Dendritic cell treated with granulocyte-macrophage colony-stimulating factor and Interleukin-4, amounts not matched to agents 40 ng/mL and 50 ng/mL, for 4 days (primary cell): ENCODE results near the gene FCER2.

Experiments
- H3K27ac Mint-ChIP-seq: one replicate; pipeline ENCODE4 v1.8.0; 2022; ENCODE audit warnings: mild to moderate bottlenecking, mixed read lengths
- H3K27me3 Mint-ChIP-seq: one replicate; pipeline ENCODE4 v1.8.0; 2022; ENCODE audit warnings: mild to moderate bottlenecking, mixed read lengths
- H3K36me3 Mint-ChIP-seq: one replicate; pipeline ENCODE4 v1.8.0; 2022; ENCODE audit warnings: low read depth, mixed read lengths
- H3K4me1 Mint-ChIP-seq: one replicate; pipeline ENCODE4 v1.8.0; 2022; ENCODE audit warnings: low read depth, mixed read lengths
- H3K4me3 Mint-ChIP-seq: one replicate; pipeline ENCODE4 v1.8.0; 2022; ENCODE audit warnings: mild to moderate bottlenecking, moderate library complexity, mixed read lengths
- H3K9me3 Mint-ChIP-seq: one replicate; pipeline ENCODE4 v1.8.0; 2022; ENCODE audit warnings: mixed read lengths
- intact Hi-C: fragments of 100-400 bp; cut with micrococcal nuclease; formaldehyde crosslinking; loops from one replicate; pipeline ENCODE4 v1.15.0; 2022

Gene FCER2

DNA sequence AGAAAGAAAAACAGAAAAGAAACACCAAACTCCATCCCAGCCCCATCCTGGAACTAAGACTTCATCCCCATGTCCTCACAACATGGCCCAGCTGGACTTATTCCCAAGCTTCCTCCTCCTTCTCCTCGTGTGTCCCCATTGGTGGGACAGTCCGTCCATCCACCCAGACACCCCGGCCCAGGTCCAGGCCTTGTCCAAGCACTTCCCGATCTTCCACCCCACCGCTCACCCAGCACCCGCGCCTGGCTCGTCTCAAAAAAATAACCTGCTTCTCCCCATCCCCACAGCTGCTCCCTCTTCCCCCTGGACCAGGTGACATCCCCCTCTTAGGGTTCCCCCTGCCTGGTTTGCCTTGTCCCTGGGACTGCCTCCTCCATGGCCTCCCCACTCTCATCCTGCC lies 1.4 kb upstream of the FCER2 start:
- intact Hi-C loops, result no loop called here
- Mint-ChIP-seq H3K9me3 (no peaks in the 10 kb centered on the region), H3K27ac (peak overlapping the region; percentile 96), H3K27me3 (no peaks in the 10 kb centered on the region), H3K4me1 (peaks cover 90% of the 10 kb centered on the region), H3K4me3 (peak overlapping the region; percentile 45), H3K36me3 (peaks cover 12% of the 10 kb centered on the region)

DNA sequence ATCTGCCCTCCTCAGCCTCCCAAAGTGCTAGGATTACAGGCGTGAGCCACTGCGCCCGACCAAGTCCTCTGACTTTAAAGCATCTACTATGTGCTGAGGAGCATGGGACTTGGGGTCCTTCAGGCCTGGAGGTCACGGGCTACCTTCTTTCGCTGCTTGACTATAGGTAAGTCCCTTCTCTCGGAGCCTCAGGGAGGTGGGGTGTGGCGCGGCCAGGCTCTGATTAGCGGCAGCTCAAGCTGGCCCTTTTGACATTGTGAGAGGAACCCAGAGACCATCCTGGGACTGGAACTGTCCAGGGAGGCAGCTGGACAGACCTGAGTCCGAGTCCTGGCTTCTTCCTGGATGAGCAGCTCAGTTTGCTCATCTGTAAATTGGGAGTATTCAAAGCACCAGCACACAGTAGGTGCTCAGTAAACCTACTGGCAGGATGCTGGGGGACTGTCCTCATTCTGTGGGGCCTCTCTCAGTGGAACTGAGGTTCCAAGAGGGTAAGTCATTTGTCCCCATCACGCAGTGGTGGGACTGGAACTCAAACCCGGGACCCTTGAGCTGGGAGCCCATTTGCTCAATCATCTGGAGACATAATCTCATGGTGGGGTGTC lies 780 bp downstream of the FCER2 start:
- Mint-ChIP-seq H3K4me1 (peaks cover 85% of the 10 kb centered on the region), H3K36me3 (peaks cover 33% of the 10 kb centered on the region), H3K9me3 (no peaks in the 10 kb centered on the region), H3K27me3 (no peaks in the 10 kb centered on the region), H3K4me3 (no peak overlapping the region), H3K27ac (peak overlapping the region; percentile 96)
- intact Hi-C loops, result no loop called here

DNA sequence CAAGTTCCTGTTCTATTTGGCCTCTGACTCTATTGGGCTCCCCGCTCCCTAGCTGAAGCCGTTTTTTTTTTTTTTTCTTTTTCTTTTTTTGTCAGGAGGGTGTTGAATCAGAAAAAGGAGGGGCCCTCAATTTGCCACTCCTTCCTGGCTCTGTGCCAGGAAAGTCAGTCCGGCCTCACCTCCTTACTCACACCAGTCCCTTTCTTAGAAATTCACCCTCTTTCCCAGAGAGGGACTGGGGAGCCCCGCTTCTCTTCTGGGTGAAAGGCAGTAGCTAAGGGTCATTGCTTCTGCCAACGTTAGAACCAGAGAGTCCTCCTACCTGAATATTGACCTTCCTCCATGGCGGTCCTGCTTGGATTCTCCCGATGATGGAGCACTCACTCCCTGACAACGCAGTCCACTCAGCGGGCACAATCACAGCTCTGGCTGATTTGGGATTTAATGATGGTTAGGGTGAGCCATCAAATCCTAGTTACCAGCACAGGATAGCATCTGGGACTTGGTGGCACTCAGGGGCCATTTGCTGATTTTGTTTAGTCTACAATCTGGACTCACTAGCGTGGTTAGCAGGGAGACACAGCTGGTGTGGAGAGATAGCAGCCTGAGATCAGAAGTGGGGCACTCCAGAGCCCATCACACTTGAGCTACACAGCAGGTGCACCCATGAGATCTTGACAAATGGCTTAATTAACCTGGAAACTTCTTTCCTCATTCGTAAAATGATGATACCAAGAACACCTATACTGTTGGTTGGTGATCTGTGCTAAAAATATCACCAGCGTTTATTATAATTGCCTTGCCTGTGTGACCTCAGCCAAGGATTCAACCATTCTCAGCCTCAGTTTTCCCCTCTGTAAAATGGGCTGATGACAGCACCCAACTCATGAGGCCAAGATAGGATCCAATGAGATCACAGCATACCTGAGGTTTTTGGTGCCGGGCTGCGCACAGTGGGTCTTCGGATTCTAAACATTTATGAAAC lies 2.2 kb downstream of the FCER2 start:
- Mint-ChIP-seq H3K36me3 (peaks cover 36% of the 10 kb centered on the region), H3K27me3 (no peaks in the 10 kb centered on the region), H3K9me3 (no peaks in the 10 kb centered on the region), H3K4me1 (peaks cover 77% of the 10 kb centered on the region), H3K27ac (peak overlapping the region; percentile 96), H3K4me3 (peak overlapping the region; percentile 85)
- intact Hi-C loops, result loop anchor here (2.0 to 5.0 kb wide), 2 partner anchors 33 to 41 kb away; partner anchors contain the start of gene CLEC4G

DNA sequence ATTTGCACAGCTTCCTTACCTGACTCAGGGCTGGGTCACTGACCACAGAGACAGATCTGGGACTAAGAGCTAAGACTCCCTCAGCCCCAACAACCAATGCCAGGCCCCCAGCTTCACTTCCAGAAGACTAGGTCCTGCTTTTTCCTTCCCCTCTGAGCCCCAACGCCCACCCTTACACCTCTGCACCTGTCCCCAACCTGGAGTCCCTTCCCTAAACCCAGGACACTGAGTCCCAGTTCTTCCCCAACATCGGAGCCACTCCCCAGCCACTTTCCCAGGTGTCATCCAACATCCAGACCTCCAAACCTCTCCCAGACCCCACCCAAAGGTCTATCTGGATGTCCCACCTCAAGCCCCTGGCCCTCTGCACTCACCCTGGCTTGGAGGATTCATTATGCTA lies 2.9 kb downstream of the FCER2 start:
- Mint-ChIP-seq H3K4me3 (peak overlapping the region; percentile 85), H3K27me3 (no peaks in the 10 kb centered on the region), H3K4me1 (peaks cover 77% of the 10 kb centered on the region), H3K27ac (peak overlapping the region; percentile 96), H3K9me3 (no peaks in the 10 kb centered on the region), H3K36me3 (peaks cover 36% of the 10 kb centered on the region)
- intact Hi-C loops, result loop anchor here (2.0 to 5.0 kb wide), 2 partner anchors 33 to 42 kb away; partner anchors contain the start of gene CLEC4G

DNA sequence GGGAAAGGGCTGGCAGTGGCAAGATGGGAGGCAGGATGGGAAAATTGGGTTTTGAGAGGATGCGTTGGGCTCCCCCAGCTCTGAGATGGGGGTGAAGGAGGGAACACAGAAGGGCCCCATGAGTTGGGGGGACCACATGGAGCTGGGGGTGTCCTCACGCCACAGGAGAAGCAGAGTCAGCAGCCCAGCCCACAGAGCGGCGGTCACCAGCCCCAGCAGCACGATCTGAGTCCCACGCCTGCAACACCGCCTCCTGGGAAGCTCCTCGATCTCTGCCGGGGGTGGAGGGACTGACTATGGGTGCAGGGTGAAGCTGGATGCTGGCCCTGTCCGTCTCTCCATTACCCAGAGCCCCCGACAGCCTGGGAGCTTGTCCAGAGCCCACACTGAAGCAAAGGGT lies 3.3 kb downstream of the FCER2 start:
- intact Hi-C loops, result loop anchor here (2.0 to 5.0 kb wide), 2 partner anchors 34 to 42 kb away; partner anchors contain the start of gene CLEC4G

DNA sequence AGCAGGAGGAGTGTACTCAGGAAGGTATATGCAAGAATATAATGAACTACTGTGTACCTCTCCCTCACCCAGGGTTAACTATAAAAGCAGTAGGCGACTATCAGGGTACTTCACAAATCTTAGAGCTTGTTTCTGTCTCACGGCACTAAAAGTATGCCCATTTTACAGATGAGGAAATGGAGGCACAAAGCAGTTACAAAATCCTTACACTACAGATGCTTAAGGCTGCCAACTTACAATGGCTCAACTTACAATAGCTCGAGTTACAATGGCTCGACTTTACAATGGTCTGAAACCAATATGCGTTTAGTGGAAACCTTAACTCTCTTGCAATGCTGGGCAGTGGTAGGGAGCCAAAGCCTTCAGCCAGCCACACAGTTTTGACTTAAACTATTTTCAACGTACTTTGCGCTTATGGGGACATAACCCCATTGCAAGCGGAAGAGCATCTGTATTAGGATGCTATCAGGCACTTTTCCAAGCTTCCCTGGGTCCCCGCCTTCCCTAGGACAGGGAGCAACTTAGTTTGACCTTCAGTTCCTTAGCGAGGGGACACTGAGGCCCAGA lies 4.1 kb downstream of the FCER2 start:
- H3K36me3 Mint-ChIP-seq, result peaks cover 36% of the 10 kb centered on the region
- intact Hi-C loops, result loop anchor here (2.0 to 5.0 kb wide), 2 partner anchors 34 to 43 kb away; partner anchors contain the start of gene CLEC4G
- peak overlapping the region; percentile 96 for H3K27ac Mint-ChIP-seq
- H3K9me3 Mint-ChIP-seq, result no peaks in the 10 kb centered on the region
- H3K4me3 Mint-ChIP-seq, result peak overlapping the region; percentile 85
- peaks cover 67% of the 10 kb centered on the region for H3K4me1 Mint-ChIP-seq
- no peaks in the 10 kb centered on the region for H3K27me3 Mint-ChIP-seq

More for the DNA sequence above, 3.3 kb downstream of the FCER2 start:
- H3K9me3 Mint-ChIP-seq, result no peaks in the 10 kb centered on the region
- H3K36me3 Mint-ChIP-seq, result peaks cover 36% of the 10 kb centered on the region
- peak overlapping the region; percentile 85 for H3K4me3 Mint-ChIP-seq
- H3K4me1 Mint-ChIP-seq, result peaks cover 75% of the 10 kb centered on the region
- no peaks in the 10 kb centered on the region for H3K27me3 Mint-ChIP-seq
- peak overlapping the region; percentile 96 for H3K27ac Mint-ChIP-seq

DNA sequence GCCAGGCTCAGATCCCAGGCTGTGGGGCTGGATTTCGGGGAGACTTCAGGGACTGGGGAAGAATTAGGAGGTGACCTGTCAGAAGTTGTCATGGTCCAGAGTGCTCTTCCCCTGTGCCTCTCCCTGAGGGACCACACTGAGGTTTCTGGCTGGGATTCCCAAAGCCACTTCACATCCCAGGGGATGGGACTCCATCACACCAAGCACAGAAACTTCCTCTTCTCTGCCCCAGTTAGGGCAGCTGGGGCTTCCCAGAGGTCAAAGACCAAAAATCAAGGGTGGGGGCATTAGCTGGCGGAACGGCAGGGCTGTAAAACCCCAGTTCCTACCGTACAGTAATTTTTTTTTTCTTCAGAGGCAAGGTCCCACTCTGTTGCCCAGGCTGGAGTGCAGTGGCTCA lies 7.4 kb downstream of the FCER2 start:
- H3K27ac Mint-ChIP-seq, result no peak overlapping the region
- H3K4me1 Mint-ChIP-seq, result peaks cover 37% of the 10 kb centered on the region
- peaks cover 36% of the 10 kb centered on the region for H3K36me3 Mint-ChIP-seq
- no peaks in the 10 kb centered on the region for H3K27me3 Mint-ChIP-seq
- no peaks in the 10 kb centered on the region for H3K9me3 Mint-ChIP-seq
- no peak overlapping the region for H3K4me3 Mint-ChIP-seq
- intact Hi-C loops, result no loop called here

DNA sequence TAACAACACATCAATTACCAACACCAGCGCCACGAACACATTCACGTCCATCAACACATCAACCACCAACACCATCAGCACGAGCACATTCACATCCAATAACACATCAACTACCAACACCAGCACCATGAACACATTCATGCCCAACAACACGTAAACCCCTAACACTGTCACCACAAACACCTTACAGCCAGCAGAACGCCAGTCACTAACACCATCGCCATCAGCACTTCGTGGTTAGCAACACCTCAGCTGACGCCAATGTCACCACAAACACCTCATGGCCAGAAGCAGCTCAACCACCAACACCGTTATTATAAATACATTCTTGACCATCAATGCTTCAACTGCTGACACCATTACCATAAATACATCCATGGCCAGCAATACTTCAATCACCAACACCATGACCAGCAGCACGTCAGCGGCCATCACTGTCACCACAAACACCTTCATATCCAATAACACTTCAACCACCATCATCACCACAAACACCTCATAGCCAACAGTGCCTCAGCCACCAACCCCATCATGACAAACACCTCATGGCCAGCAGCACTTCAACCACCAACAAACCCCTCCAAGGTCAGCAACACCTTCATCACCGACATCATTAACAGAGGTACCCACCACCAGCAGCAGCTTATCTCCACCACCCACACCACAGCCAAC lies 9.4 kb downstream of the FCER2 start:
- H3K9me3 Mint-ChIP-seq, result no peaks in the 10 kb centered on the region
- peaks cover 29% of the 10 kb centered on the region for H3K4me1 Mint-ChIP-seq
- intact Hi-C loops, result no loop called here
- peaks cover 16% of the 10 kb centered on the region for H3K36me3 Mint-ChIP-seq
- no peak overlapping the region for H3K27ac Mint-ChIP-seq
- no peak overlapping the region for H3K4me3 Mint-ChIP-seq
- H3K27me3 Mint-ChIP-seq, result no peaks in the 10 kb centered on the region

DNA sequence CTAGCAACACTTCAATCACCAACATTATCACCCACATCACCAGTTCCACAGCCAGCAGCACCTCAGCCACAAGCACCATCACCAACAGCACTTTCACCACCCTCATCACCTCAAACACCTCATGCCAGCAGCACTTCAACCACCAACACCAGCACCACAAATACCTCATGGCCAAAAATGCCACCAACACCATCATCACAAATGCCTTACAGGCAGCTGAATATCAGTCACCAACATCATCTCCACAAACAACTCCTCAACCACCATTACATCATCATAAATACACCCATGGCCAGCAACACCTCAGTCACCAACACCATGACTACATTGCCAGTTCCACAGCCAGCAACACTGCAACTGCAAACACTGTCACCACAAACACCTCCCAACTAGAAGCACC lies 10.4 kb downstream of the FCER2 start:
- Mint-ChIP-seq H3K36me3 (peaks cover 6% of the 10 kb centered on the region), H3K4me3 (no peak overlapping the region), H3K27ac (no peak overlapping the region), H3K4me1 (peaks cover 26% of the 10 kb centered on the region), H3K9me3 (no peaks in the 10 kb centered on the region), H3K27me3 (no peaks in the 10 kb centered on the region)
- intact Hi-C loops, result no loop called here

DNA sequence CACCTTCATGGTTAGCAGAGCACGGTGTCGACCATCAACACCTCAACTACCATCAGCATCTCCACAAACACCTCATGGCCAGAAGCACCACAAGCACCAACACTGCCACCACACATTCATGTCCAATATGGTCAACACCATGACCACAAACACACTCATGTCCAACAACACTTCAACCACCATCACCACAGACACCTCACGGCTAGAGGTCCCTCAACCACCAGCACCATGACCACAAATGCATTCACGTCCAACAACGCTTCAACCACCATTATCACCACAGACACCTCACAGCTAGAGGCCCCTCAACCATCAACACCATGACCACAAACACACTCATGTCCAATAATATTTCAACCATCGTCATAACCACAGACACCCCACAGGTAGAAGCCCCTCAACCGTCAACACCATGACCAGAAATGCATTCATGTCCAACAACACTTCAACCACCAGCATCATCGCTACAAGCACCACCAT lies 11.1 kb downstream of the FCER2 start:
- Mint-ChIP-seq H3K36me3 (peaks cover 5% of the 10 kb centered on the region), H3K4me1 (peaks cover 30% of the 10 kb centered on the region), H3K27ac (no peak overlapping the region), H3K4me3 (no peak overlapping the region), H3K27me3 (no peaks in the 10 kb centered on the region), H3K9me3 (no peaks in the 10 kb centered on the region)
- intact Hi-C loops, result no loop called here

DNA sequence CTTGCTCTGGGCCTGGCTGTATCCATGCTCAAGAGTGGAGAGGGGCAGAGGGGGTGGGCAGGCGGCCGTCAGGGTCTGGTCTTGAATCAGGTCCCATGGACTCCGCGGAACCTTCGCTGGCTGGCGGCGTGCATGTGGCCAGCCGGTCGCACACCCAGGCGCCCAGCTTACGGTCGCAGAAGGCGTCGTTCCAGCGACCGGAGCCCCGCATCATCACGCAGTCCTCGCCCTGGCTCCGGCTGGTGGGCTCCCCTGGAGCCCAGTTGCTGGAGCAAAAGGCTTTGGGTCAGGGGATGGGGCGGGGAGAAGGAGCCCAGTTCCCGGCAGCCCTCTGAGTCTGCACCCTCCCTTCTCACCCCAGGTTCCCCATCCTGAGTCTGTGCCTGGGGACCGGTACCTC lies 12.8 kb downstream of the FCER2 start:
- H3K4me3 Mint-ChIP-seq, result no peak overlapping the region
- H3K9me3 Mint-ChIP-seq, result no peaks in the 10 kb centered on the region
- no peaks in the 10 kb centered on the region for H3K27me3 Mint-ChIP-seq
- H3K4me1 Mint-ChIP-seq, result peaks cover 27% of the 10 kb centered on the region
- no peak overlapping the region for H3K27ac Mint-ChIP-seq
- peaks cover 18% of the 10 kb centered on the region for H3K36me3 Mint-ChIP-seq
- intact Hi-C loops, result loop anchor here (10.0 kb wide), 1 partner anchor 236 kb away; the partner anchor contains the start of genes CTXN1 and SNAPC2

DNA sequence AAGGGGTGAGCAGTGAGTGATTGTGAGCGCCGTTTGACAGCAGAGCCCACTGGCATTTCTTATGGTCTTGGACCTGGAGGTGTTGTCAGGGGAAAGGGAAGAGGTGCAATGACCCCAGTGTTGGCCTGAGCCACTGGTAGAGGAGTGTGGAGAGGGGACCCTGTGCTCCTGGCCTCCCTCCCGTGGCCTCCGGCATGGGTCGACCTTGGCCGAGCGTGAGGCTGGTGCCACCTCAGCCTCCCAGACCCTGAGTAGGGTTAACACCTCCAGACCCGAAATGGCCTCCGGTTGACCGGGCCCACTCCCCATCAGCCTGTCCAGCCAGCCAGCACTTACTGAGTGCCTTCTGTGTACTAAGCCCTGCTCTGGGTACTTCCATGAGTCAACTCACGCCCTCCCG lies 14.8 kb downstream of the FCER2 start:
- no peaks in the 10 kb centered on the region for H3K27me3 Mint-ChIP-seq
- H3K9me3 Mint-ChIP-seq, result no peaks in the 10 kb centered on the region
- no peak overlapping the region for H3K4me3 Mint-ChIP-seq
- peak overlapping the region; percentile 48 for H3K27ac Mint-ChIP-seq
- H3K4me1 Mint-ChIP-seq, result peaks cover 32% of the 10 kb centered on the region
- intact Hi-C loops, result loop anchor here (10.0 kb wide), 1 partner anchor 238 kb away; the partner anchor contains the start of genes CTXN1 and SNAPC2
- H3K36me3 Mint-ChIP-seq, result peaks cover 38% of the 10 kb centered on the region
